Adrenal gland (tissue), 12 donors: ENCODE data around the gene SCG3. TPM values are rescaled to one million over a fixed set of nuclear protein-coding genes. Genes with fewer than 3 reads are reported as not detected.
A peak's percentile ranks its signal among the peaks of the same experiment; 100 is the strongest.

Experiments
- DNase-seq, 7 donors: peaks; one replicate each; pipeline ENCODE4 v3.0.0-alpha.2; 2019 to 2020
- H3K27ac ChIP-seq, 5 donors: fragments of 200-600 bp; sonication (generic) in 4 of 5; 1 replicate in 3 of 5; 2 replicates in 2 of 5; pipeline versions ENCODE4 v1.5.1 to v1.8.0; 2016 to 2020; ENCODE audit warnings: mild to moderate bottlenecking in 1 of 5
- H3K27me3 ChIP-seq: fragments of 200-600 bp; 2 replicates; pipeline ENCODE4 v1.8.0; 2021
- H3K36me3 ChIP-seq, 2 donors: fragments of 200-600 bp; replicated peaks in 1 of 2; 1 replicate in 1 of 2; 2 replicates in 1 of 2; pipeline versions ENCODE4 v1.5.1 to v1.8.0; 2018 to 2022
- H3K4me1 ChIP-seq, 2 donors: fragments of 200-600 bp; replicated peaks in 1 of 2; 1 replicate in 1 of 2; 2 replicates in 1 of 2; pipeline versions ENCODE4 v1.5.1 to v1.8.0; 2018 to 2021
- H3K4me3 ChIP-seq, 4 donors: fragments of 200-600 bp; sonication (generic) in 3 of 4; one replicate each; pipeline ENCODE4 v1.5.1; 2016 to 2018
- H3K9me3 ChIP-seq, 3 donors: fragments of 200-600 bp; sonication (generic) in 1 of 3; replicated peaks in 1 of 3; 1 replicate in 2 of 3; 2 replicates in 1 of 3; pipeline versions ENCODE4 v1.5.1 to v1.8.0; 2016 to 2021
- POLR2A ChIP-seq, 2 donors: fragments of 450-650 bp; IDR thresholded peaks; one replicate each; pipeline ENCODE4 v1.6.1; 2017; ENCODE audit warnings: antibody characterized with exemption in 2 of 2, mild to moderate bottlenecking in 2 of 2, moderate library complexity in 1 of 2
- WGBS, 4 donors: extraction: QIAGEN DNeasy Blood & Tissue Kit in 2 of 4; methylation state at CpG; one replicate each; pipeline versions ENCODE4 v1.1.5 to v1.1.7; 2013 to 2017; 5-methylcytosine and 5-hydroxymethylcytosine counted together
- intact Hi-C, 2 donors: fragments of 100-400 bp; cut with DNase I; formaldehyde crosslinking; loops; one replicate each; pipeline versions ENCODE4 v1.14.1 to v1.15.0; 2022 to 2023
- polyA plus RNA-seq, 3 donors: library from polyadenylated mRNA; stranded (reverse); fragments of 200-250 nt in 2 of 3; fragments of 350-450 nt in 1 of 3; fragmentation: Illumina TruSeq in 1 of 3; extraction: RNeasy Lipid Tissue Mini Kit (QIAGEN cat#74804) in 1 of 3; gene quantifications; one replicate each; pipeline ENCODE4 v1.2.3, GENCODE V29; 2013 to 2014
- total RNA-seq, 9 donors: library from RNA; depleted of rRNA in 4 of 9; stranded (reverse); fragments of >200 nt in 4 of 9; fragments of 120-200 nt in 1 of 9; fragmentation: NEBNext Ultra II Directional in 1 of 9; extraction: Animal tissue kit (Norgen Biotek cat#: 25700) in 1 of 9; gene quantifications; one replicate each; pipeline versions ENCODE4 v1.1.0 to v1.2.4, GENCODE V29; 2013 to 2023
- TF ChIP-seq, protein P1 (sequence below), 6 experiments: fragments of 450-650 bp in 4 of 6; fragments of 200-600 bp in 2 of 6; sonication (generic) in 1 of 6; IDR thresholded peaks; 1 replicate in 5 of 6; 2 replicates in 1 of 6; pipeline versions ENCODE4 v1.5.1 to v1.8.0; 2016 to 2021; ENCODE audit warnings: antibody characterized with exemption in 6 of 6, mild to moderate bottlenecking in 2 of 6, moderate library complexity in 1 of 6
- donor health status: healthy with polysubstance abuse.
- donor health status: Bipolar disorder and iron deficiency.
- donor health status: DM: yes; HTN: yes; CAD: no.
- donor health status: DM: no; HTN: no; CAD: no.
- donor health status: DM: no; HTN: no; CAD: no.
- donor health status: DM: yes; HTN: yes; CAD: no.

The SCG3 gene
- total and polyA plus RNA-seq, 12 donors = 0.14 to 18.5 (median 2.7) TPM; not detected in 2

DNA sequence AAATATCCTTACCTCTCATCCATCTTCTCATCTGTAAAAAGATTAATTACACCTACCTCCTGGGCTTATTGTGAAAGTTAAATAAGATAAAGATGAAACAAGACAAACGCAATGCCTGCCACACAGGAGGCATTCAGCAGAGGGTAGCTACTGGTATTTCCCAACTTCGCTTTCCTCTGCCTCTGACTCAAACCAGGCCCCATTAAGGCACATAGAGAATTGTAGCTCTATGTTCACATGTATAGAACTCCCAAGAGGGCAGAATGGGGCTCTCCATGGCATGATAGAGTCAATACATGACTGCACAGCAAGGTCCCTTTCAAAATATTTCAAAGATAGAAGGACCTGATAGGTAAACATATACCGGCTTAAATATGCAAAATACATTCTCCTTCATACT, 54.8 kb downstream of the SCG3 start:
- peak overlapping the region in 1 of 4 donors; percentile 98 for H3K4me3 ChIP-seq
- intact Hi-C loops = no loop called here
- DNase-seq = no peak
- no peaks in the 10 kb centered on the region for H3K9me3 ChIP-seq
- no peaks in the 10 kb centered on the region for H3K36me3 ChIP-seq
- TF ChIP-seq, protein P1, sequence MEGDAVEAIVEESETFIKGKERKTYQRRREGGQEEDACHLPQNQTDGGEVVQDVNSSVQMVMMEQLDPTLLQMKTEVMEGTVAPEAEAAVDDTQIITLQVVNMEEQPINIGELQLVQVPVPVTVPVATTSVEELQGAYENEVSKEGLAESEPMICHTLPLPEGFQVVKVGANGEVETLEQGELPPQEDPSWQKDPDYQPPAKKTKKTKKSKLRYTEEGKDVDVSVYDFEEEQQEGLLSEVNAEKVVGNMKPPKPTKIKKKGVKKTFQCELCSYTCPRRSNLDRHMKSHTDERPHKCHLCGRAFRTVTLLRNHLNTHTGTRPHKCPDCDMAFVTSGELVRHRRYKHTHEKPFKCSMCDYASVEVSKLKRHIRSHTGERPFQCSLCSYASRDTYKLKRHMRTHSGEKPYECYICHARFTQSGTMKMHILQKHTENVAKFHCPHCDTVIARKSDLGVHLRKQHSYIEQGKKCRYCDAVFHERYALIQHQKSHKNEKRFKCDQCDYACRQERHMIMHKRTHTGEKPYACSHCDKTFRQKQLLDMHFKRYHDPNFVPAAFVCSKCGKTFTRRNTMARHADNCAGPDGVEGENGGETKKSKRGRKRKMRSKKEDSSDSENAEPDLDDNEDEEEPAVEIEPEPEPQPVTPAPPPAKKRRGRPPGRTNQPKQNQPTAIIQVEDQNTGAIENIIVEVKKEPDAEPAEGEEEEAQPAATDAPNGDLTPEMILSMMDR (IDR thresholded peaks at IDR 0.05) = no peak
- TF ChIP-seq POLR2A (IDR thresholded peaks at IDR 0.05) = no peak
- H3K27ac ChIP-seq = peak overlapping the region in 2 of 5 donors; percentile 18 to 88
- H3K27me3 ChIP-seq = no peaks in the 10 kb centered on the region
- H3K4me1 ChIP-seq = peaks cover 9 to 34% of the 10 kb centered on the region in 2 donors
- 54 to 69% (median 63%) methylated on average over 3 of the region's 3 CpGs for WGBS, 4 donors

DNA sequence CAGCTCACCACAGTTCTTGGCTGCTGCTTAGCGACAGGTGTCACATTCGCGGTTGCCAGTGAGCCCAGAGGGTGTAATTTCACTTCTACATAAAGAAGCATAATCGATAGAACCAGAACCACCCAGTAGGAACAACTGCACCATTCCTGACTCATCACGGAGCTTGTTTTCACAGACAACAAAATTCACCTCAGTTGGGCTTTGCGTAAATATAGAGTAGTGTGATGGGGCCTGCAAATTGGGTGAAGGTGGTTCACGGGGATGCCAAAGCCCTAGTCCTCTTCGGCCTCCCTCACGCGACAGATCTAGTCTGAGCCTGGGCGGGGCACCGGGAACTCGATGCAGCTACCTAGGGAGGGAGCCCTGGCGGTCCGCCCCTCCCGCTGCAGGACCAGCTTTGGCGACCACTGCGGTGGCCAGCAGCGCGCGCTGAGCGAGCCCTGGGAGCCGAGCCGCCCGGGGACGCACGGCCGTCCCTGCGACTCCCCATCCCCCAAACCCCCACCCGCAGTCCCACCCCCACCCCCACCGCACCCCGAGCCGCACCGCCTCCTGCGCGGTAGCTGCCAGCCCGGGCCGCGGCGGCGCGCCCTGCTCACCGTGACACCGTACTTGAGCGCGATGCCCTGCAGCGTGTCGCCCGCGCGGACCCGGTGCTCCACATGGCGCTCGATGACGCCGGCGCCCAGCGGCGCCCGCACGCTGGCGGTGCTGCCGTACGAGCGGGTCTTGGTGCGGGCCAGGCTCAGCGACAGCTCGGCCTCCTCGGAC, 55.6 kb downstream of the SCG3 start:
- peak in 6 of 7 donors; percentile 35 to 69 (median 48) for DNase-seq
- no peak for TF ChIP-seq POLR2A (IDR thresholded peaks at IDR 0.05)
- TF ChIP-seq, protein P1 (IDR thresholded peaks at IDR 0.05) = no peak
- 2 to 13% (median 7%) methylated on average over 6 to 69 of the region's 69 CpGs for WGBS, 4 donors

DNA sequence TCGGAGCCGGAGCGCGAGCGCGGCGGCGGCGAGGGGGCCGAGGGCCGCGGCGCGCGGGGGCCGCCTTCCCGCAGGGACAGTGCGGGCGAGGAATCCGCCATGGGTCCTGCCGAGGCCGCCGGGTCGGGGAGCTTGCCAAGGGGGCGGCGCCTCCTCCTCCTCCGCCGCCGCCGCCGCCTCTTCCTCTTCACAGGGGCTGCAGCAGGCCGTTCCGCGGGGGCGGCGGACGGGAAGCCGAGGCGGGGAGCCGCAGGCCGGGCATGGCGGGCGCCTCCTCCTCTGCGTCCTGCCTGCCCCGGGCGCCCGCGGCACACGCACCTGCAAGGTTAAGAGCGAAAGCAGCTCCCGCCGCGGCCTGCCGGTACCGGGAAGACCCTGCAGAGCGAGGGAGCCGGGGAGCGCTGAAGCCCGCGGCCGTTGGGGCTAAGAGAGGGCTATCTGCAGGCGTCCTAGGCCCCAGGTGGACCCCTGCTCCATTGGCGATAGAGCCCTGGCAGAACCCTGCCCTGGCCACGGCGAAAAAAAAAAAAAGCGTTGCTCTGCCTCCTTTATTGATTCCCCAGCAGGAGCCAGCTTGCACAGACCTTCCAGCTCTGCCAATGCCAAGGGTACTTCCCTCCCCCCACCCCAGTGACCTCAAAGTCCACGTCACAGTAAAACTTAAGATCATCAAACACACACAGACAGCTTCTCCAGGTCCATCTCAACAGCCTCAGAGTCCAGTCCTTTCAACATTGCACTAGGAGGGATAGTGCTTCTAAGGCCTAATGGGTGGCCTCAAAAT, 56.4 kb downstream of the SCG3 start, which contains the start of gene LYSMD2:
TSS of gene LYSMD2 (minus strand) at position 134 of the 784 bp plus-strand sequence. CDS start at position 101, 33 bp downstream.
- peak within 1 kb of the TSS; percentile 29 to 98 (median 70) for H3K4me3 ChIP-seq
- H3K9me3 ChIP-seq = no peaks in the 10 kb centered on the region
- intact Hi-C loops = no loop called here
- peaks cover 9 to 23% of the 10 kb centered on the region in 2 donors for H3K4me1 ChIP-seq
- peak; percentile 69 to 82 (median 77) for DNase-seq
- TF ChIP-seq, protein P1 (IDR thresholded peaks at IDR 0.05) = no peak
- TF ChIP-seq POLR2A (IDR thresholded peaks at IDR 0.05) = peak in 1 of 2 donors; percentile 41
- no peaks in the 10 kb centered on the region for H3K27me3 ChIP-seq
- no peaks in the 10 kb centered on the region for H3K36me3 ChIP-seq
- H3K27ac ChIP-seq = peak within 1 kb of the TSS in 4 of 5 donors; percentile 65 to 95 (median 79)
- 0 to 2% (median 0%) methylated on average over 6 to 67 of the region's 67 CpGs for whole genome bisulfite sequencing, 4 donors

More for the DNA sequence above, 55.6 kb downstream of the SCG3 start:
- Histone ChIP-seq H3K9me3 (no peaks in the 10 kb centered on the region), H3K4me3 (peak overlapping the region; percentile 29 to 98 (median 70)), H3K27me3 (no peaks in the 10 kb centered on the region), H3K4me1 (peaks cover 9 to 25% of the 10 kb centered on the region in 2 donors), H3K36me3 (no peaks in the 10 kb centered on the region), H3K27ac (peak overlapping the region in 4 of 5 donors; percentile 65 to 95 (median 79))
- intact Hi-C loops = no loop called here

DNA sequence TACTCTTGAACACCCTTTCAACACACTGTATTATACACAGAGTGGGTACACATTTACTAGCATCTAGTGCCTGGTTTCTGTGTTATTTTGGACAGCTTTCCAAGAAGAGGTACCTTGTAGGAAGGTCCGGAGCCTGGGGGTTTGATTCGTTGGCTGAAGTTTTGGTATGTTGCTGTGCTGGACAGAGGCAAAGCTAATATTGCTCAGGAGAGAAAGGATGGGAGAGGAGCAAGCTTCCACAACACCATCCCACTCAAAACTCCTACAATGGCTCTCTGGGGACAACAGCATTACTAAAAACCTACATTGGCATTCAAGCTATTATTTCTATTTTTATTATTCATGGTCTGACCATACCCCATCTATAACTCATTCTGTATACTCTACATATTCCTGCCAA, 57.2 kb downstream of the SCG3 start:
- H3K36me3 ChIP-seq = no peaks in the 10 kb centered on the region
- peaks cover 9 to 23% of the 10 kb centered on the region in 2 donors for H3K4me1 ChIP-seq
- no peak for TF ChIP-seq POLR2A (IDR thresholded peaks at IDR 0.05)
- TF ChIP-seq, protein P1 (IDR thresholded peaks at IDR 0.05) = no peak
- H3K27me3 ChIP-seq = no peaks in the 10 kb centered on the region
- H3K9me3 ChIP-seq = no peaks in the 10 kb centered on the region
- no peak for DNase-seq
- no peak overlapping the region for H3K4me3 ChIP-seq
- 58 to 78% (median 71%) methylated on average over 2 of the region's 2 CpGs for WGBS, 4 donors
- peak overlapping the region in 2 of 5 donors; percentile 88 to 95 for H3K27ac ChIP-seq
- intact Hi-C loops = no loop called here
